Activated naive CD8-positive, alpha-beta T cell (primary cell): ENCODE measurements around the gene METTL13.

Experiments used
- H3K27ac Mint-ChIP-seq: one replicate; pipeline ENCODE4 v1.8.0; 2021; ENCODE audit warnings: mixed read lengths
- H3K27me3 Mint-ChIP-seq: one replicate; pipeline ENCODE4 v1.8.0; 2021; ENCODE audit warnings: mixed read lengths
- H3K36me3 Mint-ChIP-seq: one replicate; pipeline ENCODE4 v1.8.0; 2021; ENCODE audit warnings: mixed read lengths
- H3K4me1 Mint-ChIP-seq: one replicate; pipeline ENCODE4 v1.8.0; 2021; ENCODE audit warnings: low read depth, mixed read lengths
- H3K4me3 Mint-ChIP-seq: one replicate; pipeline ENCODE4 v1.8.0; 2021; ENCODE audit warnings: mild to moderate bottlenecking, mixed read lengths
- H3K9me3 Mint-ChIP-seq: one replicate; pipeline ENCODE4 v1.8.0; 2021; ENCODE audit warnings: low read depth, mixed read lengths

The METTL13 gene

GRCh38 chr1:171835891-171836290, 54.4 kb downstream of the METTL13 start:
- Mint-ChIP-seq H3K27ac (no peak overlapping the region), H3K4me1 (peaks cover 4% of the 10 kb centered on the region), H3K27me3 (no peaks in the 10 kb centered on the region), H3K9me3 (no peaks in the 10 kb centered on the region), H3K4me3 (no peak overlapping the region), H3K36me3 (no peaks in the 10 kb centered on the region)

- Mint-ChIP-seq H3K4me3 (peak within 1 kb of the TSS; percentile 89), H3K27me3 (peaks cover 11% of the 10 kb centered on the region), H3K4me1 (peaks cover 16% of the 10 kb centered on the region), H3K36me3 (no peaks in the 10 kb centered on the region), H3K9me3 (no peaks in the 10 kb centered on the region), H3K27ac (peak within 1 kb of the TSS; percentile 42)
These were observed 59.8 kb downstream of the METTL13 start, which contains the start of gene DNM3 for GRCh38 chr1:171841050-171841910. Gene DNM3 (plus strand): TSS chr1:171841498. CDS start chr1:171841657, 159 bp downstream.

GRCh38 chr1:171841931-171842761, 60.7 kb downstream of the METTL13 start:
- Mint-ChIP-seq H3K36me3 (no peaks in the 10 kb centered on the region), H3K4me3 (peak overlapping the region; percentile 89), H3K27me3 (peaks cover 11% of the 10 kb centered on the region), H3K4me1 (peaks cover 16% of the 10 kb centered on the region), H3K27ac (no peak overlapping the region), H3K9me3 (no peaks in the 10 kb centered on the region)

- Mint-ChIP-seq H3K27ac (no peak overlapping the region), H3K4me3 (no peak overlapping the region), H3K27me3 (peaks cover 11% of the 10 kb centered on the region)
These were observed 62.9 kb downstream of the METTL13 start for GRCh38 chr1:171844381-171844780.

GRCh38 chr1:171845998-171846397, 64.5 kb downstream of the METTL13 start:
- no peaks in the 10 kb centered on the region for H3K9me3 Mint-ChIP-seq
- no peak overlapping the region for H3K4me3 Mint-ChIP-seq
- H3K27ac Mint-ChIP-seq = no peak overlapping the region
- peaks cover 15% of the 10 kb centered on the region for H3K27me3 Mint-ChIP-seq
- no peaks in the 10 kb centered on the region for H3K36me3 Mint-ChIP-seq
- peaks cover 11% of the 10 kb centered on the region for H3K4me1 Mint-ChIP-seq

More at GRCh38 chr1:171844381-171844780, 62.9 kb downstream of the METTL13 start:
- Mint-ChIP-seq H3K4me1 (peaks cover 16% of the 10 kb centered on the region), H3K36me3 (no peaks in the 10 kb centered on the region), H3K9me3 (no peaks in the 10 kb centered on the region)
